SK-N-SH (cell line): ENCODE results near the gene NCS1. TPM values are rescaled to one million over a fixed set of nuclear protein-coding genes. Genes with fewer than 3 reads are reported as not detected.
A peak's percentile ranks its signal among the peaks of the same experiment; 100 is the strongest.
"Not testable (repeated sequence)": the region's sequence is repeated elsewhere in the genome, so short reads cannot be mapped to it uniquely, and the experiment has no call there.

Experiments
- CTCF ChIA-PET: fragments of 300-600, 350-600 bp; formaldehyde crosslinking; extraction: SDS; loops from one replicate; lab custom pipeline; 2021; lab: Yijun Ruan, JAX
- POLR2A ChIA-PET: fragments of 350-600 bp; sonication (Branson Sonifier 250); formaldehyde crosslinking; extraction: SDS; loops from one replicate; lab custom pipeline; 2020; ENCODE audit warnings: antibody characterized with exemption, inconsistent platforms; lab: Yijun Ruan, JAX
- DNase-seq: peaks from one replicate; pipeline ENCODE4 v3.0.0; 2012
- H2AFZ ChIP-seq: fragments of 200-600 bp; sonication (generic); 2 replicates; pipeline ENCODE4 v1.8.1; 2016; ENCODE audit warnings: antibody characterized with exemption, mild to moderate bottlenecking, low read depth
- H3F3A ChIP-seq: fragments of 200-600 bp; sonication (generic); replicated peaks from 2 replicates; pipeline ENCODE3; 2016; ENCODE audit warnings: antibody characterized with exemption, mild to moderate bottlenecking; ENCODE audit not compliant: insufficient read depth
- H3K27ac ChIP-seq, 2 experiments: fragments of 200-500 bp in 1 of 2; fragments of 200-600 bp in 1 of 2; sonication (Bioruptor generic) in 1 of 2; sonication (generic), shearing (Covaris generic) in 1 of 2; 2 replicates each; pipeline versions ENCODE4 v1.5.1 to v1.6.1; 2014 to 2016; ENCODE audit warnings: low read depth in 2 of 2, inconsistent platforms in 1 of 2, low read length in 1 of 2, mild to moderate bottlenecking in 1 of 2, mixed read lengths in 1 of 2
- H3K27me3 ChIP-seq: fragments of 200-600 bp; sonication (generic), shearing (Covaris generic); 2 replicates; pipeline ENCODE4 v1.6.1; 2016; ENCODE audit warnings: mixed run types; ENCODE audit not compliant: insufficient read depth
- H3K36me3 ChIP-seq, 2 experiments: fragments of 200-500 bp in 1 of 2; fragments of 200-600 bp in 1 of 2; sonication (Bioruptor generic) in 1 of 2; sonication (generic) in 1 of 2; replicated peaks in 1 of 2; 2 replicates each; pipeline versions ENCODE3 to v1.5.1; 2014 to 2016; ENCODE audit warnings: low read length in 1 of 2, mild to moderate bottlenecking in 1 of 2; ENCODE audit not compliant: insufficient read depth in 2 of 2, control insufficient read depth in 1 of 2
- H3K4me1 ChIP-seq, 2 experiments: fragments of 200-500 bp in 1 of 2; fragments of 200-600 bp in 1 of 2; sonication (Bioruptor generic) in 1 of 2; sonication (generic), shearing (Covaris generic) in 1 of 2; 2 replicates each; pipeline versions ENCODE4 v1.5.1 to v1.6.1; 2014 to 2016; ENCODE audit warnings: low read depth in 1 of 2, low read length in 1 of 2, mixed run types in 1 of 2; ENCODE audit not compliant: insufficient read depth in 2 of 2, control insufficient read depth in 1 of 2
- H3K4me2 ChIP-seq: fragments of 200-600 bp; sonication (generic), shearing (Covaris generic); 2 replicates; pipeline ENCODE4 v1.6.1; 2017; ENCODE audit warnings: mixed run types
- H3K4me3 ChIP-seq, 2 experiments: fragments of 200-500 bp in 1 of 2; fragments of 200-600 bp in 1 of 2; sonication (Bioruptor generic) in 1 of 2; sonication (generic), shearing (Covaris generic) in 1 of 2; 2 replicates each; pipeline versions ENCODE4 v1.5.1 to v1.8.1; 2014 to 2016; ENCODE audit warnings: low read depth in 2 of 2, inconsistent platforms in 1 of 2, low read length in 1 of 2, mild to moderate bottlenecking in 1 of 2, mixed read lengths in 1 of 2, moderate library complexity in 1 of 2
- H3K79me2 ChIP-seq: fragments of 200-600 bp; sonication (generic); 2 replicates; pipeline ENCODE4 v1.8.1; 2017; ENCODE audit warnings: mild to moderate bottlenecking; ENCODE audit not compliant: insufficient read depth
- H3K9ac ChIP-seq: fragments of 200-600 bp; sonication (generic); 2 replicates; pipeline ENCODE4 v1.6.1; 2017; ENCODE audit warnings: mixed run types
- H3K9me2 ChIP-seq: fragments of 200-600 bp; sonication (generic); 2 replicates; pipeline ENCODE4 v1.6.1; 2017; ENCODE audit warnings: mixed run types
- H3K9me3 ChIP-seq: fragments of 200-600 bp; sonication (generic); 2 replicates; pipeline ENCODE4 v1.6.1; 2017; ENCODE audit warnings: mixed run types, mild to moderate bottlenecking, moderate library complexity
- H4K20me1 ChIP-seq: fragments of 200-600 bp; sonication (generic); 2 replicates; pipeline ENCODE4 v1.6.1; 2017; ENCODE audit warnings: mild to moderate bottlenecking, mixed run types; ENCODE audit not compliant: insufficient read depth
- CHD2 ChIP-seq: fragments of 150-350 bp; IDR thresholded peaks from 2 replicates; pipeline ENCODE4 v1.6.1; 2018; ENCODE audit warnings: low read length; ENCODE audit not compliant: partially characterized antibody
- EP300 ChIP-seq, 2 experiments: IDR thresholded peaks; 2 replicates each; pipeline versions ENCODE4 v1.4.0 to v1.6.1; 2012; ENCODE audit warnings: borderline replicate concordance in 1 of 2, low read depth in 1 of 2, low read length in 1 of 2
- EZH2phosphoT487 ChIP-seq: fragments of 200-600 bp; sonication (generic); IDR thresholded peaks from 2 replicates; pipeline ENCODE4 v1.6.1; 2017; ENCODE audit warnings: low read depth, mixed run types, mild to moderate bottlenecking, antibody characterized with exemption, moderate library complexity, borderline replicate concordance
- GATA2 ChIP-seq: sonication (generic); formaldehyde crosslinking; IDR thresholded peaks from 2 replicates; pipeline ENCODE4 v1.5.0; 2020; ENCODE audit warnings: mild to moderate bottlenecking, missing genetic modification reagents
- NRF1 ChIP-seq: IDR thresholded peaks from 2 replicates; pipeline ENCODE4 v1.6.1; 2012; ENCODE audit warnings: low read depth, mild to moderate bottlenecking, low read length
- PBX3 ChIP-seq: IDR thresholded peaks from 2 replicates; pipeline ENCODE4; 2012
- POLR2AphosphoS5 ChIP-seq: IDR thresholded peaks from 2 replicates; pipeline ENCODE4 v1.6.1; 2012; ENCODE audit warnings: low read depth, low read length
- RAD21 ChIP-seq: IDR thresholded peaks from 2 replicates; pipeline ENCODE4 v1.6.1; 2012; ENCODE audit warnings: mild to moderate bottlenecking, low read length
- RCOR1 ChIP-seq: fragments of 150-350 bp; IDR thresholded peaks from 2 replicates; pipeline ENCODE4 v1.6.1; 2017; ENCODE audit warnings: antibody characterized with exemption, low read length
- SIN3A ChIP-seq: IDR thresholded peaks from 2 replicates; pipeline ENCODE4 v1.6.1; 2012; ENCODE audit warnings: low read depth, mild to moderate bottlenecking, low read length, moderate library complexity, borderline replicate concordance
- SMC3 ChIP-seq: IDR thresholded peaks from 2 replicates; pipeline ENCODE4 v1.6.1; 2012; ENCODE audit warnings: low read depth, low read length, improper control_type of control experiment
- WGBS: methylation state at CpG from one replicate; pipeline ENCODE4 v1.1.6; 2017; ENCODE audit warnings: low lambda C conversion rate; 5-methylcytosine and 5-hydroxymethylcytosine counted together
- polyA plus RNA-seq, 3 experiments: library from polyadenylated mRNA; depleted of rRNA; stranded (reverse); fragments of >200 nt; gene quantifications; 2 replicates each; pipeline ENCODE4 v1.2.3, GENCODE V29; 2012

NCS1 gene
- polyA plus RNA-seq, 1 of the 3 experiments (the other 2 are of a cell fraction), result 40.6 TPM

GRCh38 chr9:130256644-130257043 is 84.4 kb downstream of the NCS1 start:
- Histone ChIP-seq H3K4me1 (peaks cover 0 to 6% of the 10 kb centered on the region in 2 experiments; a peak in 1 of 4 replicates), H3K9ac (no peak overlapping the region), H3K27me3 (no peaks in the 10 kb centered on the region; the same call in 1 of the 2 replicates), H4K20me1 (no peaks in the 10 kb centered on the region)
- TF ChIP-seq EP300 (IDR thresholded peaks at IDR 0.05; ENCODE audit: borderline replicate concordance in 1 of 2, low read depth in 1 of 2, low read length in 1 of 2) (0 out of 4 replicates have a peak, but pooled peaks of 1 of the 2 experiments have one; percentile 48), GATA2 (peak; percentile 79), SIN3A (no peak), RCOR1 (peak; percentile 9; the same call in 1 of the 2 replicates)
- TF ChIP-seq, all 33 proteins: peak for 3
- Histone ChIP-seq H3K4me2 (no peak overlapping the region), H3F3A (no peaks in the 10 kb centered on the region), H3K79me2 (no peaks in the 10 kb centered on the region), H3K9me3 (no peaks in the 10 kb centered on the region), H3K4me3 (no peak overlapping the region), H3K27ac (no peak overlapping the region), H2AFZ (no peak overlapping the region), H3K36me3 (no peaks in the 10 kb centered on the region), H3K9me2 (no peaks in the 10 kb centered on the region)
- CTCF ChIA-PET, result interaction anchor here (2.7 to 8.8 kb wide), 3 partner anchors 8 to 150 kb away, joined by 8 to 73 read pairs (median 19); partner anchors contain the start of gene HMCN2
- POLR2A ChIA-PET, result no interaction called here
- 39% methylated on average over 2 of the region's 2 CpGs for WGBS
- DNase-seq, result peak; percentile 60

GRCh38 chr9:130258137-130258536 is 85.9 kb downstream of the NCS1 start:
- H3K9ac ChIP-seq, H4K20me1 ChIP-seq, H3K27ac ChIP-seq, H3K36me3 ChIP-seq, H3K27me3 ChIP-seq, H2AFZ ChIP-seq, DNase-seq, POLR2A ChIA-PET, H3K4me1 ChIP-seq, H3K9me2 ChIP-seq, H3K9me3 ChIP-seq, H3K79me2 ChIP-seq, H3K4me3 ChIP-seq, H3K4me2 ChIP-seq, H3F3A ChIP-seq: not testable (repeated sequence)
- 68% methylated on average over 7 of the region's 7 CpGs for WGBS
- CTCF ChIA-PET, result interaction anchor here (0.6 to 8.8 kb wide), 3 partner anchors 15 to 84 kb away, joined by 3 to 73 read pairs (median 5); no protein-coding TSS in a partner anchor

- H3K4me1 ChIP-seq, result peaks cover 0 to 6% of the 10 kb centered on the region in 2 experiments; a peak in 1 of 4 replicates
- no peaks in the 10 kb centered on the region for H3F3A ChIP-seq
- no peak for DNase-seq
- peaks cover 12% of the 10 kb centered on the region for H3K27me3 ChIP-seq
- H3K4me3 ChIP-seq, result no peak overlapping the region
- no peak overlapping the region for H3K27ac ChIP-seq
- WGBS, result 44% methylated on average over 4 of the region's 4 CpGs
- H3K9me2 ChIP-seq, result no peaks in the 10 kb centered on the region
- H3K9me3 ChIP-seq, result no peaks in the 10 kb centered on the region
- ChIA-PET CTCF (interaction anchor here (1.2 to 8.8 kb wide), 3 partner anchors 16 to 83 kb away, joined by 3 to 73 read pairs (median 5); no protein-coding TSS in a partner anchor), POLR2A (no interaction called here)
- no peak for TF ChIP-seq PBX3
- no peak for TF ChIP-seq POLR2AphosphoS5
- TF ChIP-seq NRF1, result no peak
- no peak for TF ChIP-seq SMC3
- TF ChIP-seq RAD21, result no peak
- no peak for TF ChIP-seq EZH2phosphoT487
- TF ChIP-seq CHD2, result no peak
- no peaks in the 10 kb centered on the region for H4K20me1 ChIP-seq
- H3K36me3 ChIP-seq, result no peaks in the 10 kb centered on the region
- no peak overlapping the region for H2AFZ ChIP-seq
- no peaks in the 10 kb centered on the region for H3K79me2 ChIP-seq
- H3K4me2 ChIP-seq, result no peak overlapping the region
- no peak overlapping the region for H3K9ac ChIP-seq
Measured at GRCh38 chr9:130259044-130259443, 86.8 kb downstream of the NCS1 start.
